K562 (cell line): ENCODE results near the gene OR10H3. TPM values are rescaled to one million over a fixed set of nuclear protein-coding genes. Genes with fewer than 3 reads are reported as not detected.

Source experiments
- ATAC-seq: fragments of 200-7000 bp; cut with Tn5 transposase; 3 replicates; pipeline ENCODE4 v1.9.1; 2020; ENCODE audit warnings: moderate library complexity
- BruUV-seq: library from RNA; stranded (reverse); fragments of 400-500 nt; replicated peaks from 2 replicates; lab custom pipeline; 2021; lab: Mats Ljungman, UMichigan
- CTCF ChIA-PET: fragments of 300-600 bp; formaldehyde crosslinking; extraction: SDS; loops from one replicate; lab custom pipeline; 2021; ENCODE audit warnings: low intra/inter-chr PET ratio; lab: Yijun Ruan, JAX
- POLR2A ChIA-PET: fragments of 300-600, 350-650 bp; sonication (Branson Sonifier 250); formaldehyde crosslinking; extraction: SDS; loops from one replicate; lab custom pipeline; 2021; ENCODE audit warnings: antibody characterized with exemption, inconsistent platforms; lab: Yijun Ruan, JAX
- DNase-seq, 4 experiments: peaks; one replicate each; pipeline versions ENCODE4 v3.0.0 to v3.0.0-alpha.2; 2011 to 2018; ENCODE audit warnings: low spot score in 3 of 4, mixed read lengths in 3 of 4; ENCODE audit errors: extremely low read depth in 1 of 4
- FAIRE-seq: peaks from 2 replicates; lab custom pipeline; 2011; peaks lifted over from hg19 to GRCh38; lab: Jason Lieb, UNC
- H2AFZ ChIP-seq: 2 replicates; pipeline ENCODE4 v1.6.0; 2011; ENCODE audit warnings: low read depth, low read length, control low read depth, inconsistent platforms
- H3K27ac ChIP-seq: fragments of 200-600 bp; 3 replicates; pipeline ENCODE4 v1.8.0; 2011; ENCODE audit warnings: low read depth, mild to moderate bottlenecking, control low read depth, inconsistent platforms, low read length, moderate library complexity, mixed read lengths; ENCODE audit errors: extremely low read depth
- H3K27me3 ChIP-seq, 2 experiments: fragments of 300-600 bp in 1 of 2; 2 replicates in 1 of 2; 3 replicates in 1 of 2; pipeline versions ENCODE4 v1.6.0 to v1.8.0; 2011; ENCODE audit warnings: inconsistent platforms in 2 of 2, low read length in 2 of 2, mild to moderate bottlenecking in 1 of 2, mixed read lengths in 1 of 2, moderate library complexity in 1 of 2; ENCODE audit not compliant: control insufficient read depth in 2 of 2, insufficient read depth in 2 of 2
- H3K36me3 ChIP-seq: fragments of 300-600 bp; 3 replicates; pipeline ENCODE4 v1.8.0; 2011; ENCODE audit warnings: mild to moderate bottlenecking, low read length, inconsistent platforms; ENCODE audit not compliant: control insufficient read depth, insufficient read depth
- H3K4me1 ChIP-seq, 2 experiments: fragments of 200-600 bp in 1 of 2; replicated peaks in 1 of 2; 2 replicates in 1 of 2; 3 replicates in 1 of 2; pipeline versions ENCODE4 v1.5.1 to v1.8.0; 2011; ENCODE audit warnings: inconsistent platforms in 2 of 2, low read length in 2 of 2, mild to moderate bottlenecking in 1 of 2, mixed read lengths in 1 of 2, moderate library complexity in 1 of 2; ENCODE audit not compliant: control insufficient read depth in 2 of 2, insufficient read depth in 2 of 2
- H3K4me2 ChIP-seq: 2 replicates; pipeline ENCODE4 v1.6.1; 2011; ENCODE audit warnings: low read length, control low read depth, inconsistent platforms, mixed read lengths; ENCODE audit not compliant: insufficient read depth
- H3K4me3 ChIP-seq: fragments of 200-600 bp; sonication (generic), shearing (Covaris generic); 2 replicates; pipeline ENCODE4 v1.5.1; 2016; ENCODE audit warnings: control low read depth, inconsistent platforms
- H3K79me2 ChIP-seq: fragments of 200-600 bp; 3 replicates; pipeline ENCODE4 v1.8.0; 2011; ENCODE audit warnings: low read length, inconsistent platforms; ENCODE audit not compliant: control insufficient read depth, insufficient read depth
- H3K9ac ChIP-seq, 2 experiments: 2 replicates each; pipeline versions ENCODE4 v1.6.0 to v1.6.1; 2011; ENCODE audit warnings: low read depth in 2 of 2, low read length in 2 of 2, control low read depth in 1 of 2, inconsistent platforms in 1 of 2, mild to moderate bottlenecking in 1 of 2, mixed read lengths in 1 of 2; ENCODE audit not compliant: insufficient read depth in 1 of 2
- H3K9me1 ChIP-seq: one replicate; pipeline ENCODE4 v1.6.0; 2011; ENCODE audit warnings: inconsistent platforms, mild to moderate bottlenecking, low read length, moderate library complexity; ENCODE audit not compliant: control insufficient read depth, insufficient read depth
- H3K9me3 ChIP-seq: replicated peaks from 2 replicates; pipeline ENCODE4 v1.5.1; 2011; ENCODE audit warnings: low read depth, low read length, inconsistent platforms; ENCODE audit not compliant: control insufficient read depth, insufficient read depth
- H4K20me1 ChIP-seq: replicated peaks from 2 replicates; pipeline ENCODE4 v1.6.1; 2011; ENCODE audit warnings: low read length, inconsistent platforms, mixed read lengths; ENCODE audit not compliant: control insufficient read depth, insufficient read depth
- NFIC ChIP-seq: fragments of 450-650 bp; IDR thresholded peaks from 2 replicates; pipeline ENCODE4 v1.6.1; 2017; ENCODE audit warnings: mild to moderate bottlenecking, inconsistent platforms
- ZNF134 ChIP-seq: fragments of 250-450 bp; sonication (Bioruptor Pico); conservative IDR thresholded peaks from 2 replicates; pipeline ENCODE4 v1.4.0; 2020
- WGBS: fragments of 100-300 bp; shearing (Covaris generic); methylation state at CpG from one replicate; pipeline ENCODE4 v1.1.6; 2016; ENCODE audit warnings: low coverage, mixed read lengths; ENCODE audit not compliant: insufficient coverage; ENCODE audit errors: missing lambda C conversion rate; 5-methylcytosine and 5-hydroxymethylcytosine counted together
- in situ Hi-C: fragments of 300-500 bp; cut with MboI; formaldehyde crosslinking; loops from 4 replicates; pipeline ENCODE4 v1.15.0; 2018; ENCODE audit warnings: inconsistent platforms, mixed read lengths
- intact Hi-C: fragments of 100-400 bp; cut with micrococcal nuclease; formaldehyde crosslinking; loops from 2 replicates; pipeline ENCODE4 v1.14.2; 2022
- polyA plus RNA-seq, 8 experiments: library from polyadenylated mRNA; depleted of rRNA in 4 of 8; stranded (reverse) in 5 of 8; unstranded in 3 of 8; fragments of >200 nt; fragmentation: Nextera tagmentation in 2 of 8; fragmentation: Illumina TruSeq in 1 of 8; extraction: Ambion mirVana in 2 of 8; extraction: Trizol in 1 of 8; gene quantifications; 2 replicates each; pipeline versions ENCODE4 v1.2.1 to v1.2.3, GENCODE V29; 2011 to 2014; ENCODE audit warnings: inconsistent platforms in 1 of 8, missing spikeins in 1 of 8
- total RNA-seq, 7 experiments: library from RNA; depleted of rRNA in 6 of 7; stranded (reverse); fragments of >200 nt in 6 of 7; fragmentation: Illumina TruSeq in 2 of 7; extraction: Trizol in 2 of 7; gene quantifications; 2 replicates each; pipeline versions ENCODE4 v1.2.1 to v1.2.3, GENCODE V29; 2011 to 2021; ENCODE audit warnings: low replicate concordance in 1 of 7
- TF ChIP-seq, protein P1 (sequence below), 3 experiments: fragments of 200-800 bp in 1 of 3; fragments of 250-450 bp in 1 of 3; fragments of 450-650 bp in 1 of 3; sonication (Bioruptor Pico) in 1 of 3; sonication (Bioruptor generic) in 1 of 3; formaldehyde crosslinking in 1 of 3; IDR thresholded peaks; 2 replicates each; pipeline versions ENCODE4 v1.6.1 to v1.8.0; 2016 to 2022; ENCODE audit warnings: mild to moderate bottlenecking in 2 of 3, missing genetic modification characterization in 2 of 3, missing compliant biosample characterization in 1 of 3, moderate library complexity in 1 of 3

Gene OR10H3
- total and polyA plus RNA-seq, 9 of the 15 experiments (the other 6 are each of a cell fraction or from before 2014, with no cell fraction given): not detected

DNA sequence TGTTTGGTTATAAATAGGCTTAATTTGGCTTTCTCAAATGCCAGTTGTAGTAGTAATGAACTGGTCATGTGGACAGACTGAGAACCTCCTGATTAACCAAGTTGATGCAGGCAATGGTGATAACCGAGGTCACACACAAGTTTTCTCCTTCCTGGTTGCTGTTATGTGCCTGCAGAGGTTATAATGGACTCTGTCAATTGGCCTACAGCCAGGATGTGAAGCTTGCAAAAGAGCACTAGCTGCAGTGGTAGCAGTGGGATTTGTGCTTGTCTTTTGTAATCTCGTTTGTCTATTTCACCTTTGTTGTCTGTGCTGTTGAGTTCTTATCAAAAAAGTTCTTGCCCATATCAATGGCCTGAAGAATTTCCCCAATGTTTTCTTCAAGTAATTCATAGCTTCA, 20.6 kb downstream of the OR10H3 start:
- no peak overlapping the region for H3K27ac ChIP-seq
- ChIA-PET POLR2A (interaction anchor here (1.4 kb wide), 1 partner anchor 8 kb away, joined by 3 read pairs; no protein-coding TSS in a partner anchor), CTCF (no interaction called here)
- no peak for FAIRE-seq
- H2AFZ ChIP-seq: no peak overlapping the region
- intact Hi-C loops (no loop called here), in situ Hi-C loops (no loop called here)
- no peaks in the 10 kb centered on the region for H3K79me2 ChIP-seq
- H3K9ac ChIP-seq: no peak overlapping the region
- 0% methylated on average over 2 of the region's 2 CpGs for WGBS
- no peak overlapping the region for H3K4me3 ChIP-seq
- no TSS peak for BruUV-seq
- peaks cover 0 to 6% of the 10 kb centered on the region in 2 experiments; a peak in 2 of 5 replicates for H3K4me1 ChIP-seq
- ATAC-seq: no peak
- DNase-seq: no peak
- H4K20me1 ChIP-seq: no peaks in the 10 kb centered on the region
- H3K27me3 ChIP-seq: peaks cover 0 to 23% of the 10 kb centered on the region in 2 experiments; a peak in 2 of 5 replicates
- H3K9me1 ChIP-seq: no peaks in the 10 kb centered on the region
- no peaks in the 10 kb centered on the region for H3K9me3 ChIP-seq
- H3K36me3 ChIP-seq: no peaks in the 10 kb centered on the region
- H3K4me2 ChIP-seq: no peak overlapping the region
- no peak for TF ChIP-seq ZNF134 (CRISPR knock-in tag)
- TF ChIP-seq, protein P1, sequence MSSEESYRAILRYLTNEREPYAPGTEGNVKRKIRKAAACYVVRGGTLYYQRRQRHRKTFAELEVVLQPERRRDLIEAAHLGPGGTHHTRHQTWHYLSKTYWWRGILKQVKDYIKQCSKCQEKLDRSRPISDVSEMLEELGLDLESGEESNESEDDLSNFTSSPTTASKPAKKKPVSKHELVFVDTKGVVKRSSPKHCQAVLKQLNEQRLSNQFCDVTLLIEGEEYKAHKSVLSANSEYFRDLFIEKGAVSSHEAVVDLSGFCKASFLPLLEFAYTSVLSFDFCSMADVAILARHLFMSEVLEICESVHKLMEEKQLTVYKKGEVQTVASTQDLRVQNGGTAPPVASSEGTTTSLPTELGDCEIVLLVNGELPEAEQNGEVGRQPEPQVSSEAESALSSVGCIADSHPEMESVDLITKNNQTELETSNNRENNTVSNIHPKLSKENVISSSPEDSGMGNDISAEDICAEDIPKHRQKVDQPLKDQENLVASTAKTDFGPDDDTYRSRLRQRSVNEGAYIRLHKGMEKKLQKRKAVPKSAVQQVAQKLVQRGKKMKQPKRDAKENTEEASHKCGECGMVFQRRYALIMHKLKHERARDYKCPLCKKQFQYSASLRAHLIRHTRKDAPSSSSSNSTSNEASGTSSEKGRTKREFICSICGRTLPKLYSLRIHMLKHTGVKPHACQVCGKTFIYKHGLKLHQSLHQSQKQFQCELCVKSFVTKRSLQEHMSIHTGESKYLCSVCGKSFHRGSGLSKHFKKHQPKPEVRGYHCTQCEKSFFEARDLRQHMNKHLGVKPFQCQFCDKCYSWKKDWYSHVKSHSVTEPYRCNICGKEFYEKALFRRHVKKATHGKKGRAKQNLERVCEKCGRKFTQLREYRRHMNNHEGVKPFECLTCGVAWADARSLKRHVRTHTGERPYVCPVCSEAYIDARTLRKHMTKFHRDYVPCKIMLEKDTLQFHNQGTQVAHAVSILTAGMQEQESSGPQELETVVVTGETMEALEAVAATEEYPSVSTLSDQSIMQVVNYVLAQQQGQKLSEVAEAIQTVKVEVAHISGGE (CRISPR knock-in tag; IDR thresholded peaks at IDR 0.05): no peak
- TF ChIP-seq NFIC: 0 out of 2 replicates have a peak, but pooled peaks have one; percentile 16
